ENCODE data around the gene GID8.

Gene GID8

DNA sequence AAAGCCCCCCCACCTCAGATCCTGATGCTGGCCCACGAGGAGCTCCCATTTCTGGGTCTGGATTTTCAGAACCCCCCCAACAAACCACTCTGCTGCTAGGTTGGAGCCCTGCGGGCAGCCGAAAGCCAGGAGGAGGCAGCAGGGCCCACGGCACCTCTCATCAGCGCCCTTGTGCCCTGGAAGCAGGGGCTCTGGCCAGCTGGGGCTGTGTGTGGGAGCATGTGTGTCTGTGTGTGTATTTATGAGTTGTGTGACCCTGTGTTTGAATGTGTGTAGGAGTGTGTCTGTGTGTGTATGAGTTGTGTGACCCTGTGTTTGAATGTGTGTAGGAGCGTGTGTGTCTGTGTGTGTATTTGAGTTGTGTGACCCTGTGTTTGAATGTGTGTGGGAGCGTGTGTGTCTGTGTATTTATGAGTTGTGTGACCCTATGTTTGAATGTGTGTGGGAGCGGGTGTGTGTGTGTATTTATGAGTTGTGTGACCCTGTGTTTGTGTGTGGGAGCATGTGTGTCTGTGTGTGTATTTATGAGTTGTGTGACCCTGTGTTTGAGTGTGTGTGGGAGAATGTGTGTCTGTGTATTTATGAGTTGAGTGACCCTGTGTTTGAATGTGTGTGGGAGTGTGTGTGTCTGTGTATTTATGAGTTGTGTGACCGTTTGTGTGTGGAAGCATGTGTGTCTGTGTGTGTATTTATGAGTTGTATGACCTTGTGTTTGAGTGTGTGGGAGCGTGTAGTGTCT is 33.4 kb downstream of the GID8 start:
- DNase-seq, result no peak

DNA sequence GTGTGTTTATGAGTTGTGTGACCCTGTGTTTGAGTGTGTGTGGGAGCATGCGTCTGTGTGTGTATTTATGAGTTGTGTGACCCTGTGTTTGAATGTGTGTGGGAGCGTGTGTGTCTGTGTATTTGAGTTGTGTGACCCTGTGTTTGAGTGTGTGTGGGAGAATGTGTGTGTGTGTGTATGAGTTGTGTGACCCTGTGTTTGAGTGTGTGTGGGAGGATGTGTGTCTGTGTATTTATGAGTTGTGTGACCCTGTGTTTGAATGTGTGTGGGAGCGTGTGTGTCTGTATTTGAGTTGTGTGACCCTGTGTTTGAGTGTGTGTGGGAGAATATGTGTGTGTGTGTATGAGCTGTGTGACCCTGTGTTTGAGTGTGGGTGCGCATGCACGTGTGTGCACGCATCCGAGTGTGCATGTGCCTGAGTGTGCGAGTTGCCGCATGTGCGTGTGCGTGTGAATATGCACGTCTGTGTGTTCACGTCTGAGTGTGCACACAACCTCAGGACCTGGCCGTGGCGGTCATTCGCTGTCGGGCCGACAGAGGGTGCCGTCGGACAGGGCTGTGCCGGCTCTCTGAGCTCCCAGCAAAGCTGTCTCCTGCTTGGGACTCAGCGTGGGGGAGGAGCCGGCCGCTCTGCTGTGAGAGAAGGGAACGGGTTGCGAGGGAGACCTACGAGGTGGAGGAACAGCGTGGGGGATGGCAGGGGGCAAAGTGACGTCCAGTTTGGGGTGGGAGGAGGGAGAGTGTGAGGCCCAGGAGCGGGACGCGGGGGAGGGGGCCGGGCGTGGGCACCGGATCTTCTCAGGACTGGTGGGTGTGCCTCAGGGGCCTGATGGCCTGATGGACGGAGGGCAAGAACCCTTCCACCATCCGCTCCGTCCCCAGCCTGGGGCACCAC is 34.2 kb downstream of the GID8 start:
- DNase-seq, result peak; percentile 66

DNA sequence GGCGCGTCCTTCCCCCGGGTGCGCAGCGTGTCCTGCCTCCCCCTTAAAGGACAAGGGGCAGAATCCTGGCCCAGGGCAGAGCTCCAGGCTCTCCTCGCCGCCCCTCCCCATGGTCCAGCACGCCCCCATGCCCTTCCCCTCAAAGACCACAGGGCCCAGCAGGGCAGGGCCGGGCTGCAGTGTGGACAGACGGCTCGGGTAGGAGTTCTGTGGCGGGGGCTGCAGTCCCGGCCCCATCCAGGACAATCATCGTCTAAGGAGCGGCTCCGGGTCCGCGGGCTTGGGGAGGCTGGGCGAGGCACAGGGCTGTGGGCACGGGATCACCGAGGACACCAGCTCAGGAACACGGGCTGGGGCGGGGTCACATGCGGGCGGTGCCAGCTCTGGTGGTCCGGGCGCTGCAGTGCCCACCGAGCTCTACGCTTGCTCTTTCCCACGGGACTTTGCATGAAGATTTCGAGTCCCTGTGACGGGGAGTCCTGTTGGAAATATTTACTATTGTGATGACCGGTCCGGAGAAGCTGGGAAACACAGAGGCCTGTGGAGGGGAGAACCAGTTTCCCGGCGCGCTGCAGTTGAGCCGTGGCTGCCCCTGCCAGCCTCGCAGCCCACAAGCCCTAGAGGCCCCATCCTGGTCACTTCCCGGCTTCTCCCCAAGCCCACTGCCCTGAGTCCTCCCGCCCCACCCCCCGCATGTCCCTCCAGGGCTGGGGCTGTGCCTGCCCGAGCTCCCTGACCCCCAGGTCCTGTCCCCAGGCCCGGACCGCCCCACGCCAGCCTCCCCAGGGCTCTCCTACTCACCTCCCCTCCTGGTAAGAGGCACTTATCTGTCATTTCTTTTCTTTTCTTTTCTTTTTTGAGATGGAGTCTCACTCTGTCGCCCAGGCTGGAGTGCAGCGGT is 35.1 kb downstream of the GID8 start:
- no peak for DNase-seq

GRCh38 chr20:62975251-62975760 is 37.4 kb downstream of the GID8 start:
- DNase-seq, result no peak

DNA sequence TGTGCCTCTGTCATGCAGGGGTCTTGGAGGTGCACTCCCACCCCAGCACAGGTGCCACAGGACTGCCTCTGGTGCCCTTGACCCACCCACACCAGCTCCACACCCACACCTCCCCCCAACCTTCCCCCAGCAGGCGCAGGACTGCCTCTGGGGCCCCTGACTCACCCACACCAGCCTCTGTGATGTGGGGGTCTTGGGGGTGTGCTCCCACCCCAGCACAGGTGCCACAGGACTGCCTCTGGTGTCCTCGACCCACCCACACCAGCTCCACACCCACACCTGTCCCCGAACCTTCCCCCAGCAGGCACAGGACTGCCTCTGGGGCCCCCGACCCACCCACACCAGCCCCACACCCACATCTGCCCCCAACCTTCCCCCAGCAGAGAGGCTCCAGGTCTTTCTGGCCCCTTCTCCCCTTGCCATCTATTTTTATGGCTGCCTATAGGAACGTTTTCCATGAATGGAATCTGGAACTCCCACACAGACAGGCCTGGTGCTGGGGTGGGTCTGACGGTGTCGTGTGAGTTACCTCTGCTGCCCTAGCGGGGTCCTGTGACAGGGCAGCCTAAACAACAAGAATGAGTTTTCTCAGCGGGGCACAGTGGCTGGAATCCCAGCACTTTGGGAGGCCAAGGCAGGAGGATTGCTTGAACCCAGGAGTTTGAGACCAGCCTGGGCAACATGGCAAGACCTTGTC is 38.0 kb downstream of the GID8 start:
- no peak for DNase-seq

- DNase-seq, result no peak
Measured at GRCh38 chr20:62976886-62977285, 38.9 kb downstream of the GID8 start.

- DNase-seq, result peak; percentile 65
Measured at GRCh38 chr20:62977613-62978560, 39.9 kb downstream of the GID8 start.

GRCh38 chr20:62978561-62978943 is 40.6 kb downstream of the GID8 start:
- no peak for DNase-seq

DNA sequence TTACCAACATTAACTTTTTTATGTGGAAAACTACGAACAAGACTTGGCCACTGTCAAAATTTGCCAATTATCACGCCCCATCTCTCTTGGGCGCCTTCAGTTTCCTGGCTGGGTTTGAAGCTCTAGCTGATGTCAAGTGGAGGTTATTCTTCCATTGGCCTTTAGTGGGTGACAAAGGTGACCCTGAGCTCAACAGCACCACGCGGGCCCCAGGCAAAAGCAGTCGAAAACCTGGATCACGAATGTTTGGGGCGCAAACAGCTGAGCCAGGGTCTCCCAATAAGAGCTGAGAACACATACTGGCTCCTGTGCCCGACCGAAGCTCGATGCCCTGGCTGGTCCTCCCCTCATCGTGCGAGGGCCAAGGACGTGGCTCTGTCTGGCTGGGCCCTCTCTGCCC is 41.4 kb downstream of the GID8 start:
- DNase-seq, result no peak

GRCh38 chr20:62979876-62980373 is 42.0 kb downstream of the GID8 start:
- no peak for DNase-seq

DNA sequence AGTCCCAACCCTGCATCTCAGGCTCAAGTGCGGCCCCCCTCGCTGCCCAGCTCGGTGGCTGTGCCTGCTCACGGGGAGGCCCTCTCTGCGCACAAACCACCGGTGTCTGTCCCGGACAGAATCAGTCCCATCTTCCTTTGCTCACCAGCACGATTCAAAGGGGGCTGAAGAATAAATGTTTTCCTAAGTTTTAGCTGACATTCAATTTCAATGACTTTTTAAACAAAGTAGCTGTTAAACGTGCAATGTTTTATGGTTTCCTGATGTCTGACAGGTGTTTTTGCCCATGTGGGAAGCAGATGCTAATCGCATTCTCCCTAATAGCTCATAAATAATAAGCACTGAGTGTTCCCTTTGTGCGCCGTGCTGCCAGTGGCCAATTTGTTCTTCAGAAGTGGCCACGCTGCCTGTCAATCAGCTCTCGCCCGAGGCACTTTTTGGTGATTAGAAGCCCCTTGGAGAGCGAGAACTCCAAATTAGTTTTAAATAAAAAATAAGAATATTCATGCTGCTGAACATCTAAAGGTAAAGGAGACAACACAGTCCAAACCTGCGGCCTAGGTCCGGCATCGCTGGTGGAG is 42.5 kb downstream of the GID8 start:
- peak; percentile 62 for DNase-seq

DNA sequence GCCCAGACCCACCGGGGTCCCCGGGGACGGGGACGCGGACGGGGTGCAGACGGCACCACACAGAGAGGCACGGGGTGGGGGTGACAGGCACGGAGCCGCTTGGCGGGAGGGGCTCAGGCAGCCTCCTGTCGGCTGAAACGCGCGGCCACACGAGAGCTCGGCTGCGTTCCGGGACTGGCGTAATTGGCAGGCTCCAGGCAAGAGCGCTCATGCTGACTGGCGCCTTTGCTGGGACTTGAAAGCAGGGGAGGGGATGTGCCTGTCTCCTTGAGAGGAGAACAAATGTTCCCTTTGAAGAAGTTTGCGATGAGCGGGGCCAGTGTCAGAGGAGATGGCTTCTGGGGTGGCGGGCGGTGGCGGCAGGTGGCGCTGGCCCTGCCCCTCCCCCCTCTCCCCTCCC is 43.0 kb downstream of the GID8 start:
- DNase-seq, result no peak

DNA sequence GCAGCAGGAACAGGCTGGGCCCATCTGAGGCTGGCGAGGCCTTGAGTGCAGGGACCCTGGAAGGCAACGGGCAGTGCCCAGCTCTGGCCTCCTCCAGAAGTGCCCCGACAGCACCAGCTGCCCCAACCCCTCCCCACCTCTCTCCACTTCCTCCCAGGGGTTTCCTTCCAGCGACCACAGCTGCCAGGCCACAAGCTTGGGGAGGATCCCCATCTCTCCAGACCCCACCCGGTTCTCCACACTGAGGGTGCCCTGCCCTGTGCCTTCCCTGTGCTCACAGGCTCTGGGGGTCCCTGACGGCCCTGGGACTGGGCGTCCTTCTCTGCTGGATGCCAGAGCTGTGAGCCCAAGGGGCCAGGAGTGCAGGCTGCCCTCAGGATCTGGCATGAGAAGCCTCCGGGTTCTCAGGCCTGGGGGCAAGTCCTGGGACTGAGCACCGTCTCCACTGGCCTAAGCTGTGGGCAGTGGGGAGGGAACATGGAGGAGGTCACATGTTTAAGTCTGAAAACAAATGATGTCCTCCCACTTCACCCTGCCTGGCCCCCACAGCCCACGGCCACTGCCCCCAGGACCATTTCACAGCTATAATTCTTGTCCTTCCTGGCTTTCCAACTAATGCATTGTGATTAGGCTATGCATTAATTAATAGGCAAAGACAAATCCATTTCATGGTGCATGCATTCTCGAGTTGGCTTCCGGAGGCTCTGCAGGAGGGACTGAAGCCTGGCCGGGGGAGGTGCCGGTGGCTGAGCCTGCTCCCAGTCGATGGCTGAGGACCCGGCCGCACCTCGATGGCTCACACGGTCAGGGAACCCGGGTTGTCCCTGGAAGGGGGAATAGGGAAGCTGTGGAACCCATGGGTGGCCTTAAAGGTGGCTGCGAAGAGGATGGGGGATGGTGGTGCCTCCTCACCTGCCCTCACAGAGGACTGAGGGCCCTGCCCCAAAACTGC is 44.5 kb downstream of the GID8 start:
- DNase-seq, result no peak

GRCh38 chr20:62983210-62983609 is 45.3 kb downstream of the GID8 start:
- no peak for DNase-seq

GRCh38 chr20:62984666-62985443 is 46.9 kb downstream of the GID8 start:
- peak; percentile 78 for DNase-seq

- no peak for DNase-seq
Measured at GRCh38 chr20:62985444-62985778, 47.5 kb downstream of the GID8 start.

DNA sequence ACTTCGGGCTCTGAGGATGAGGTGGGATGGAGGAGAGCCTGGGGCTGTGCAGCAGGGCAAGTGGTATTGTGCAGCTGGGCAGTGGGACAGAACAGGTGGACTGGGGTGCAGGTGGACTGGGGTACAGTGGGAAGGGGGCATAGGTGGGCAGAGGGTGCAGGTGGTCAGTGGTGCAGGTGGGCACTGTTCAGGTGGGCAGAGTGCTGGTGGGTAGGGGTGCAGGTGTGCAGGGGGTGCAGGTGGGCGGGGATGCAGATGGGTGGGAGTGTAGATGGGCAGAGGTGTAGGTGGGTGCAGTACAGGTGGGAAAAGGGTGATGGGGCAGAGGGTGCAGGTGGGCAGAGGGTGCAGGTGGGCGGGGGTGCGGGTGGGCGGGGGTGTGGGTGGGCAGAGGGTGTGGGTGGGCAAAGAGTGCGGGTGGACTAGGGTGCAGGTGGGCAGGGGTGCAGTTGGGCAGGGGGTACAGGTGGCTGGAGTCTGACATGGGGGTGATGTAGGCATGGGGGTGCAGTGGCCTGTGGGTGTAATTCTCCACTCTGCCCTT is 48.4 kb downstream of the GID8 start:
- no peak for DNase-seq

- no peak for DNase-seq
Measured at GRCh38 chr20:62987114-62987513, 49.2 kb downstream of the GID8 start.
